Measurements from ENCODE around the gene MTPN. TPM values are rescaled to one million over a fixed set of nuclear protein-coding genes. Genes with fewer than 3 reads are reported as not detected.
A peak's percentile ranks its signal among the peaks of the same experiment; 100 is the strongest.

The MTPN gene
- total and polyA plus RNA-seq, 12 donors, result 16.7 to 116 (median 86.9) TPM

DNA sequence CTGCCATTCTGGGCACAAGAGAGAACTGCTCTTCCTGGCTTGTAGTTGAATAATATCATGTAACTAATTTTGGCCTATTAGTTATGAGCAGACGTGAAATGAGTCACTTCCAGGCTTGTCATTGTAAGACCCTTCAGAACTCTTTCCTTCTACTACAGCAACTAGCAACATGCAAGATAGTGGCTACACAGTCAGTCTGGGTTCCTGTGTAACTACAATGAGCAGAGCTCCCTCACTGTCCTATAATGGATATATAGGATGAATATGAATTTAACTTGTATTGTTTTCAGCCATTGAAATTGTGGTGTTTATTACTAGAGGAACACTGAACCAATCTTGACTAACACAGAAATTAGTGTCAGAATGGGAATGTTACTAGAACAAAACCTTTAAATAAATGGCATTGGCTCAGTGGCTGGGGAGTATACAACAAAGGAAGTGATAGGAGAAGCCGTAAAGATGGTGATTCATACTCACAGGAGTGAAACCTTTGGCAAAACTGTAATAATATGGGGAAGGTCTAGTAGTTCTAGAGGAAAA, 2.9 kb upstream of the MTPN start:
- Histone ChIP-seq H3K4me3 (peak overlapping the region in 1 of 4 donors; percentile 39), H3K4me1 (replicated peaks in 1 of 2) (peaks cover 25 to 39% of the 10 kb centered on the region in 2 donors), H3K9me3 (replicated peaks in 1 of 3) (no peaks in the 10 kb centered on the region), H3K27ac (peak overlapping the region; percentile 54 to 80 (median 61)), H3K27me3 (no peaks in the 10 kb centered on the region), H3K36me3 (replicated peaks in 1 of 2) (no peaks in the 10 kb centered on the region)
- no peak for TF ChIP-seq POLR2A (IDR thresholded peaks at IDR 0.05)
- TF ChIP-seq, protein P1, sequence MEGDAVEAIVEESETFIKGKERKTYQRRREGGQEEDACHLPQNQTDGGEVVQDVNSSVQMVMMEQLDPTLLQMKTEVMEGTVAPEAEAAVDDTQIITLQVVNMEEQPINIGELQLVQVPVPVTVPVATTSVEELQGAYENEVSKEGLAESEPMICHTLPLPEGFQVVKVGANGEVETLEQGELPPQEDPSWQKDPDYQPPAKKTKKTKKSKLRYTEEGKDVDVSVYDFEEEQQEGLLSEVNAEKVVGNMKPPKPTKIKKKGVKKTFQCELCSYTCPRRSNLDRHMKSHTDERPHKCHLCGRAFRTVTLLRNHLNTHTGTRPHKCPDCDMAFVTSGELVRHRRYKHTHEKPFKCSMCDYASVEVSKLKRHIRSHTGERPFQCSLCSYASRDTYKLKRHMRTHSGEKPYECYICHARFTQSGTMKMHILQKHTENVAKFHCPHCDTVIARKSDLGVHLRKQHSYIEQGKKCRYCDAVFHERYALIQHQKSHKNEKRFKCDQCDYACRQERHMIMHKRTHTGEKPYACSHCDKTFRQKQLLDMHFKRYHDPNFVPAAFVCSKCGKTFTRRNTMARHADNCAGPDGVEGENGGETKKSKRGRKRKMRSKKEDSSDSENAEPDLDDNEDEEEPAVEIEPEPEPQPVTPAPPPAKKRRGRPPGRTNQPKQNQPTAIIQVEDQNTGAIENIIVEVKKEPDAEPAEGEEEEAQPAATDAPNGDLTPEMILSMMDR (IDR thresholded peaks at IDR 0.05), result no peak
- DNase-seq, result no peak
- WGBS, 4 donors, result 21 to 41% (median 36%) methylated on average over 2 of the region's 2 CpGs
- intact Hi-C loops (cut with DNase I), result no loop called here

DNA sequence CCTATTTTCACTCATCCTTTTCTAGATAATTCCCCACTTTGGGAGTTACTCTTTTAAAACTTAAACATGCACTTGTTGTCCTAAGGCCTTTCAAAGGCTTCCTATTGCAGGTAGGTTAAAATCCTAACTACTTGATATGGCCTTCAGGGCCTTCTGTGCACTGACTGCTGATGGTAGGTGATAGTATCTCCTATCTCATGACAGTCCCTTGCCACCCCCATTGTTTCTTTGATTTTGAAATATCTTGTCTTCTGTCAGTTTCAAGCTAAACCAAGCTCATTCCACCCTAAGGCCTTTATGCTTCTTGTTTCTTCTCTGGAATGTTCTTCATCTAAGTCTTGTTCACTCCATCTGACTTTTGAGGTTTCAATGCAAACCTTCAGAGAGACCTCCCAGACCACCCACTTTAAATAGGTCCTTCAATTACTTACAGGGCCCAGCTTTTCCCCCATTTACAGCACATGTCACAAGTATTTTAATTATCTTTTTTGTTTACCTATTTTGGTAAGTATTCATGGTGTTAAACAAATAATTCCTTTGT, 2.4 kb upstream of the MTPN start:
- H3K4me1 ChIP-seq (replicated peaks in 1 of 2), result peaks cover 25 to 44% of the 10 kb centered on the region in 2 donors
- H3K36me3 ChIP-seq (replicated peaks in 1 of 2), result no peaks in the 10 kb centered on the region
- H3K27me3 ChIP-seq, result no peaks in the 10 kb centered on the region
- no peak overlapping the region for H3K4me3 ChIP-seq
- intact Hi-C loops (cut with DNase I), result no loop called here
- no peak for DNase-seq
- peak overlapping the region; percentile 54 to 80 (median 61) for H3K27ac ChIP-seq
- TF ChIP-seq, protein P1 (IDR thresholded peaks at IDR 0.05), result no peak
- TF ChIP-seq POLR2A (IDR thresholded peaks at IDR 0.05), result no peak
- no peaks in the 10 kb centered on the region for H3K9me3 ChIP-seq (replicated peaks in 1 of 3)

DNA sequence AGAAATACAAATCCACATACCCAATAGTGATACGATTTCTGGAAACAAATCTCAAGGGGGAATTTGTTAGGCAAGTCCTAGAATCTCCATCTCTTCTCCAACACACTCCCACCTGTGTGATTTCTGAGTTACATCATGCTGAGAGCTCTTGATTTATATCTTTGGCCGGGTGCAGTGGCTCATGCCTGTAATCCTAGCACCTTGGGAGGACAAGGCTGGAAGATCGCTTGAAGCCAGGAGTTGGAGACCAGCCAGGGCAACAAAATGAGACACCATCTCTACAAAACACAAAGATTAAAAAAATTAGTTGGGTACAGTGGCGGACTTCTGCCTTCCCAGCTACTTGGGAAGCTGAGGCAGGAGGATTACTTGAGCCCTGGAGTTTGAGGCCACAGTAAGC, 1.5 kb upstream of the MTPN start:
- no peaks in the 10 kb centered on the region for H3K27me3 ChIP-seq
- no peak for DNase-seq
- intact Hi-C loops (cut with DNase I), result no loop called here
- WGBS, 4 donors, result 83 to 88% (median 86%) methylated on average over 4 of the region's 4 CpGs
- TF ChIP-seq, protein P1 (IDR thresholded peaks at IDR 0.05), result no peak
- no peak for TF ChIP-seq POLR2A (IDR thresholded peaks at IDR 0.05)
- H3K4me3 ChIP-seq, result no peak overlapping the region
- H3K9me3 ChIP-seq (replicated peaks in 1 of 3), result no peaks in the 10 kb centered on the region
- peaks cover 25 to 52% of the 10 kb centered on the region in 2 donors for H3K4me1 ChIP-seq (replicated peaks in 1 of 2)
- H3K36me3 ChIP-seq (replicated peaks in 1 of 2), result no peaks in the 10 kb centered on the region
- H3K27ac ChIP-seq, result no peak overlapping the region

DNA sequence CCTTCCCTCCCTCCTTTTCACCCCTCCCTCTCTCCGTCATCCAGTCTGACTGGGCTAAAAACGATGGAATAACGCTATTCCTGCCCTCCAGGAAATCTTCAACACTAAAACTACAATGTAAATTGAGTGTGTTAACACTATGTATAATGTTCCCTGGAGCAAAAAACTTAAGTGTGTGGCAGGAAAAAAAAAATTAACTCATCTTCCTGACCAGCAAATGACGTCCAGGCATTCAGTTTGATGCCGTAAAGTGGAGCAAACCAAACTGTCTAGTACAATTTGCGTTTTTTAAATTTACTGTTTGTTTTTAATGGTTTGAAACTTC, 545 bp upstream of the MTPN start:
- H3K9me3 ChIP-seq (replicated peaks in 1 of 3), result no peaks in the 10 kb centered on the region
- intact Hi-C loops (cut with DNase I), result no loop called here
- peaks cover 27 to 60% of the 10 kb centered on the region in 2 donors for H3K4me1 ChIP-seq (replicated peaks in 1 of 2)
- WGBS, 4 donors, result 50 to 60% (median 54%) methylated on average over 6 of the region's 6 CpGs
- H3K4me3 ChIP-seq, result peak overlapping the region in 2 of 4 donors; percentile 85 to 93
- DNase-seq, result no peak
- H3K27me3 ChIP-seq, result no peaks in the 10 kb centered on the region
- no peak for TF ChIP-seq POLR2A (IDR thresholded peaks at IDR 0.05)
- TF ChIP-seq, protein P1 (IDR thresholded peaks at IDR 0.05), result no peak
- H3K36me3 ChIP-seq (replicated peaks in 1 of 2), result no peaks in the 10 kb centered on the region
- H3K27ac ChIP-seq, result peak overlapping the region in 4 of 5 donors; percentile 21 to 91 (median 74)
